ENCODE results near the gene TAF8. TPM values are rescaled to one million over a fixed set of nuclear protein-coding genes. Genes with fewer than 3 reads are reported as not detected.

Gene TAF8, protein sequence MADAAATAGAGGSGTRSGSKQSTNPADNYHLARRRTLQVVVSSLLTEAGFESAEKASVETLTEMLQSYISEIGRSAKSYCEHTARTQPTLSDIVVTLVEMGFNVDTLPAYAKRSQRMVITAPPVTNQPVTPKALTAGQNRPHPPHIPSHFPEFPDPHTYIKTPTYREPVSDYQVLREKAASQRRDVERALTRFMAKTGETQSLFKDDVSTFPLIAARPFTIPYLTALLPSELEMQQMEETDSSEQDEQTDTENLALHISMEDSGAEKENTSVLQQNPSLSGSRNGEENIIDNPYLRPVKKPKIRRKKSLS
- total RNA-seq, result 10.4 and 11.1 TPM in 2 replicates

DNA sequence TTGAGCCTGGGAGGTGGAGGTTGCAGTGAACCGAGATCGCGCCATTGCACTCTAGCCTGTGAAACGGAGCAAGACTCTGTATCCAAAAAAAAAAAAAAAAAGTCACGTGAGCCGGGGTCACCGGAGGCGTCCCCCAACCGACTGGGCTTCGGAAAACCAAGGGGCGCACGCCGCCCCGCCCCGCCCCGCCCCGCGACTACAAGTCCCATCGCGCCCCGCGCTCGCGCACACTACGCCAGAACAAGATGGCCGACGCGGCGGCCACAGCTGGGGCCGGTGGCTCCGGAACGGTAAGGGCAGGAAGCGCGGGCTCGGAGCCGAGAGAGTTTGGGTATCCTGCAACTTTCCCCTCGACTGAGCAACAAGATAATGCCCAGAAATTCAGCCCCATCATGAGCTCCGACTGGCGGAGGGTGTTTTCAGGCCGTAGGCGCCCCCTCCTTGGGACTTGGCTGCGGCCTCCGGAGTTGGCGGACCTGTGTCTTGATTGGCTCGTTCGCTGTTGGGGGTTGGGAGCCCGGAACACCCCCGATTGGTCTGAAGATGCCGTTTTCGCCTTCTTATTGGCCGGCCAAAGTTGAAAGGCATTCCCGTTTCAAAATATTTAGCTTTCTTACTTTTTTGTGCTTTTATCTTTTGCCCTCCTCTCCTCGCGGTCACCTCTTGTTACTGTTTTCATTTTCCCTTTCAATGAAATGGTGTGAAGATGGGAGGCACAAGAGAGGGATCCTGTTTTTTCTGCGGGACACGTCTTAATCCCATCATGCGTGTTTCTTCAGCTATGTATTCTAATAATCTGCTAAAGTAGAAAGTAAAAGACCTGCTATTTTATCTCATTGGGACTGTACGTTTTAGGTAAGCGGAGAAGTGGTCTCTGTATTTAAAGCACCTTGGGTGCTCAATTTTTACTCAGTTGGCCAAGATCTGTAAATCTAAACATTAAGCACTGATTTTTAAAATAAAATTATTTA is at the start of gene TAF8:
TAF8 (plus strand) TSS at position 228 of the 971 bp plus-strand sequence; CDS start at position 246, 18 bp downstream.

Other genes starting within 250 kb of the TAF8 start
- gene USP49, start 155.1 kb upstream of the TAF8 start, total RNA-seq, result 2.8 and 3.5 TPM in 2 replicates
- 19.9 and 21.9 TPM in 2 replicates for gene MED20, start 129.4 kb upstream of the TAF8 start, total RNA-seq
- gene BYSL, start 129.0 kb upstream of the TAF8 start, total RNA-seq, result 11.5 and 18.2 TPM in 2 replicates
- 14.8 and 16.6 TPM in 2 replicates for gene CCND3, start 108.7 kb upstream of the TAF8 start, total RNA-seq
- 0.66 and 2.5 TPM in 2 replicates for gene C6orf132, start 92.1 kb downstream of the TAF8 start, total RNA-seq
- not detected in 2 replicates for gene GUCA1A, start 122.8 kb downstream of the TAF8 start, total RNA-seq
- gene GUCA1B, start 144.4 kb downstream of the TAF8 start, total RNA-seq, result 0.39 TPM in 1 of 2 replicates, not detected in the other
- 32.8 and 36.2 TPM in 2 replicates for gene MRPS10, start 167.3 kb downstream of the TAF8 start, total RNA-seq